Fibroblast of villous mesenchyme (primary cell): ENCODE data around the gene LAMA4. TPM values are rescaled to one million over a fixed set of nuclear protein-coding genes. Genes with fewer than 3 reads are reported as not detected.

Experiments used
- DNase-seq: peaks from one replicate; pipeline ENCODE4 v3.0.0-alpha.2; 2010; ENCODE audit warnings: low read depth
- H3K4me3 ChIP-seq: 2 replicates; pipeline ENCODE4 v1.5.1; 2011; ENCODE audit warnings: low read depth, mild to moderate bottlenecking, low read length
- total RNA-seq: library from RNA; depleted of rRNA; stranded (reverse); fragments of >200 nt; gene quantifications from 2 replicates; pipeline ENCODE4 v1.2.3, GENCODE V29; 2012
- TF ChIP-seq, protein P1 (sequence below): IDR thresholded peaks from 2 replicates; pipeline ENCODE4 v1.5.1; 2012; ENCODE audit warnings: low read depth, mild to moderate bottlenecking, low read length; ENCODE audit not compliant: insufficient read depth

The LAMA4 gene
- total RNA-seq, 1 donor = 481 TPM

DNA sequence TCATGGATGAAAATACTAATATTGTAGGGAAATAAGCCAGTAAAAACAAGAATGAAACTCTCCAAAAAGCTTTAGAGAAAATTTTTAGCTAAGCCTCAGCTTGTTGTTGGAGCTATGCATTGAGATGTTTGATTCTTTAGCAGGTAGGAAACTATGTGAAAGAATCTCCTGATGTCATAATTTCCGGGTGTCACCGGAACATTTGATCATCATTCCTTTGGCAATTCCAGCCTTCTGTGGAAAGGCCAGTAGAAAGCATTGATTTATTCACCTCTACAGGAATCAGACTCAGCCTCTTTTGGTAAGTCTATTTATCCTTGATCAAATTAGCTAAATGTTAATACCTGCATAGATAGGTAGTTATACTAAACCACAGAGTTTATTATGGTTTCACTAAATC, 157.5 kb downstream of the LAMA4 start:
- no peak for DNase-seq
- no peak overlapping the region for H3K4me3 ChIP-seq
- TF ChIP-seq, protein P1, sequence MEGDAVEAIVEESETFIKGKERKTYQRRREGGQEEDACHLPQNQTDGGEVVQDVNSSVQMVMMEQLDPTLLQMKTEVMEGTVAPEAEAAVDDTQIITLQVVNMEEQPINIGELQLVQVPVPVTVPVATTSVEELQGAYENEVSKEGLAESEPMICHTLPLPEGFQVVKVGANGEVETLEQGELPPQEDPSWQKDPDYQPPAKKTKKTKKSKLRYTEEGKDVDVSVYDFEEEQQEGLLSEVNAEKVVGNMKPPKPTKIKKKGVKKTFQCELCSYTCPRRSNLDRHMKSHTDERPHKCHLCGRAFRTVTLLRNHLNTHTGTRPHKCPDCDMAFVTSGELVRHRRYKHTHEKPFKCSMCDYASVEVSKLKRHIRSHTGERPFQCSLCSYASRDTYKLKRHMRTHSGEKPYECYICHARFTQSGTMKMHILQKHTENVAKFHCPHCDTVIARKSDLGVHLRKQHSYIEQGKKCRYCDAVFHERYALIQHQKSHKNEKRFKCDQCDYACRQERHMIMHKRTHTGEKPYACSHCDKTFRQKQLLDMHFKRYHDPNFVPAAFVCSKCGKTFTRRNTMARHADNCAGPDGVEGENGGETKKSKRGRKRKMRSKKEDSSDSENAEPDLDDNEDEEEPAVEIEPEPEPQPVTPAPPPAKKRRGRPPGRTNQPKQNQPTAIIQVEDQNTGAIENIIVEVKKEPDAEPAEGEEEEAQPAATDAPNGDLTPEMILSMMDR = no peak

DNA sequence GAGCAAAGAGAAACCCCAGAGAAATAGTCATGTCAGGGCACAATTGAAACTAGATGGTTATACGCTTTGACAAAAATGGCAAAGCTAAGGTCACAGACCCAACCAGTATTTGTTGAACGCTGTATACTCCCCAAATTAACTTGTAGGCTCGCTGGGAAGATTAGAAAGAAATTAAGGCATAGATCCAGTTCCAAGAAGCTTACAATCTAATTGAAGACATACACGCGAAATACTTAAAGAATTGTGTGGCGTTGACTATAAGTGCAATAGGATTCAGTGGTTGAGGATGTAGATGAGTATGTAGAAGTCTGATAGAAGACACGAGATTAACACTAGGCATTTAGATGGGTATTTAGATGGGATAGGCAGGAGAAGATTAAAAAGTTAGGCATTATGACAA, 166.5 kb downstream of the LAMA4 start:
- H3K4me3 ChIP-seq = peak overlapping the region; percentile 75
- DNase-seq = no peak
- TF ChIP-seq, protein P1 = no peak

DNA sequence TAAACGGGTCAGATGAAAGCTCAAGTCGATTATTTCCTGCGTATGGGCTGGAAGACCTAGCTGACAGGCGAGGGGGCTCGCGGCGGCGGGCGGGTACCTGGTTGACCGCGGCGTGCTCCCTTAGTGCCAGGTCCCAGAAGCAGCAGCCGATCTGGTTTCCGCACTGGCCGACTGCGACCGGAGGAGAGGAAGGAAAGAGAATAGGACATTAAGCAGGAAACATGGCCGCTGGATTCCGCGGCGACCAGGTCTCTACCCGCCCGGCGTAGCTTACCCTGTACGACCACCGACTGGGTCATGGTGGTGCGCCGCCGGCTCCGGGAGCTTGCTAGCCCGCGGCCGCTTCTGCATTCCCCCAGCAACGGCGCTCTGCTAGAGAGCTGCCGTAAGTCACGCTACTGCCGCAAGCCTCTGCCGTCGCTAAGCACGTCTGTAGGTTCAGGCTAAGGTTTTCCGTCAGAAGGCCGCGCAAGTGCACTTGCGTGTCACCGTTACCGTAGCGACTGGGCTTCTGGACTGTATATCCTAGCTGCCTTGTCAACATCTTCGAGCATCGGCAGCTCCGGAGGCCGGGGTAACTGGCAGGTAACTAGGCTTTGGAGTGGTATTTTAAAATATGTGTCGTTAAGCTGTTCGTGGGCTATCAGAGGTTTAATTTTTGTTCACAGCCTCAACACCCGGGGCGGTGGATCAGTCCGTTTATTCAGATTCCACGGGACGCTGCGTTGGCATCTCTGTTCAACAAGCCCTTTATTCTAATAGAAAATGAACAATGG, 167.0 kb downstream of the LAMA4 start, which contains the start of the genes FAM229B and TUBE1:
Gene FAM229B (plus strand): TSS at position 456 of the 776 bp plus-strand sequence. CDS start 11,693 bp downstream, outside the sequence.
Gene TUBE1 (minus strand): TSS at position 347 of the 776 bp plus-strand sequence. CDS start 48 bp downstream, at position 299.
- H3K4me3 ChIP-seq = peak within 1 kb of the TSS; percentile 75
- TF ChIP-seq, protein P1 = no peak
- peak; percentile 96 for DNase-seq

DNA sequence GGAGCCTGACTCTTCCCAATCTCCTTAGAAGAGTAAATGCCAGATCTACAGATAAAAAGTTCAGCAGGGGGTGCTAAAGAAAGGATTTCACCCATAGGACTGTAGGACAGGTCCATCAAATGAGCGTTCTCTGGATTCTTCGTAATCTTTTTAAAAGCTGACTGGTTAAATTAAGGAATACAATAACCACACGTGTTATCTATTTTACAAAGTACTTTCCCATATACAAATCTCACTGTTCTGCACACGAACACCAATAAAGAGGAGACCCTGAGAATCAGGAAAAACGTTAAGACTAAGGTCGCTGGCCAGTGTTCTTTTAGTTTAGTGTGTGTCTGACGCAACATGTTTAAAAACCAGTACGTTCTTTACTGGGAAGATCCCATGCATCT, 167.6 kb downstream of the LAMA4 start:
- DNase-seq = peak; percentile 62
- TF ChIP-seq, protein P1 = peak; percentile 35
- H3K4me3 ChIP-seq = peak overlapping the region; percentile 75

DNA sequence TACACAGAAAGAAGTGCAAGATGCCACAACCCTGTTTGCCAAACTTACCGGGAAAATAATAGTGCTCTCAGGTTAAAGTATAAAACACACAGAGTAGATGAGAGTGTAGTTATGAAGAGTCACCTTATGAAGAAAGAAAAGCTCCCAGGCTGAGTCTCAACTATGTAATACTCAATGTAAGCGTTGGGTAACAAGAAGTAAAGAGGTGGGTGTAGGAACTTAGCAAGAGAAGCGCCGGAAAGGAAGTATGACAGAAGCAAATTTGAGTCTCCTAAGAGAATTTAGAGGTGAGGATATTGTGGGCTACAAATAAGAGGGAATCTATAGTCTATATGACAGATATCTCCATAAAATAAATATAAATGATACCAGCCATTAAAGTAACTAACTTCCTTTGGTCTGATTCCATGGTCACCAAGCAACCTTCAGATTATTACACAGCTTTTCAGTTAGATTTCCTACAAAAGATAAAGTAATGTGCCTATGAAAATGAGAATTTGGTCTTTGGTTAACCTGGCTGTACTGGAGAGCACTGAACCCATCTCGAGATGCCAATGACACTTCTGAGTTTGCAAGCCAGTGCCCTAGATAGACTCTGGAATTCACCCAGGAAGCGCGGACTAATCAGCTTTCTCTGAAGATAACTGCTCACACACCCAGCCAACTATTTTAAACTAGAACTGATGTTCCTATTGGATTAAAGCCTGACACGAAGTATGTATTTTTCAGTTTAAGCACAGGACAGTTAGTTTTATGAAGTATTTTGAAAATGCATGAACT, 168.9 kb downstream of the LAMA4 start:
- TF ChIP-seq, protein P1 = no peak
- H3K4me3 ChIP-seq = no peak overlapping the region
- no peak for DNase-seq

DNA sequence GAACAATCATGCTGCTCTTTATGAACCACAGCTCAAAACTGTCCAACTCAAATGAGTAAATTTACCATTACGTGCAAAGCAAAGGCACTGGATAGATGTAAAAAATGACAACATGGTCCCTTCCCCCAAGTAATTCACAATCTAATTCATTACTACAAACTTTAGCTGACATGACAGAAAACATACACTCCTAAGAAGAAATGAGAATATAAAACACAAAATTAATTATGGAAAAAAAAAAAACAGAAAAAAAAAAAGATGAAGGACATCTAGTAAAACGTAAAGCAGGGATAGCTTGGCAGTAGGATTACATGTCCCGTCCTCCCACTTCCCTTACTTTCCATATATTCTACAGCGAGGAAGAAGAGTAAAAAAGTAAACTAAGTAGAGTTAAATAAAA, 172.8 kb downstream of the LAMA4 start:
- H3K4me3 ChIP-seq = no peak overlapping the region
- DNase-seq = no peak
- TF ChIP-seq, protein P1 = no peak
